ENCODE results near the gene TMEM185B.

The TMEM185B gene

DNA sequence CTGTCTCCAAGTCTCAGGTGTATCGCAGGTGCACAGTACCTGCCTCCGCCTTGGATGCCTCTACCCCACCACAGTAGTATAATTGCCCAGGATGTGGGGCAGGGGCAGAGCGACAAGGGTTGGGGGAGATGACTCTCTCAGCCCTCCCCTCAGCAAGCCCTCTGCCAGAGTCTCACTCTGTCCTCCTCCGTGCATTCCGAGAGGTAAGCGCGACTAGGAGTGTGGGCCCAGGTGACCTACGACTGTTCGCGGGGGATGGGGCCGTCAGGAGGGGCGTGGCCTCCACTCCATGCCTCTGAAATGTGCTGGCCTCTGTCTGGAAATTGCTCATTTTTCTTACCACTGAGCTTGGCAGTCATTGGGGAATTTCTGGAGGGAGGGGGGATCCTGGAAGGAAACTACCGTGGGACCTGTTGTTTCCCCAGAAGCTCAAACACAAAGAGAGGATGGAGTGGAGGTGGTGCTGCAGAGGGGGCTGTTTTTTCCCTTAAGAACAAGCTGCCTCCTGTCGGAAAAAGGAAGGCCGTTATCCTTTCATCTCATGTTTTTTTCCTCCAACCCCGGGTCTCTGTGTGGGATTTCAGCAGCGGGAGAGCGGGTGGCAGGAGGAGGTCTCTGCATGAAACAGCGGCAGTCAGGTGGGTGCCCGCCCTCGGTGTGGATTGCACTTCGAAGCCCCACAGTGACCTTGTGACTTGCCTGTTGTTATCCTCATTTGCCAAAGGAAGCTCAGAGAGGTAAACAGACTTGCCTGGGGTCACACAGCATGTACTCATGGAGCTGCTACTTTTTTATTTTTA lies 16.5 kb upstream of the TMEM185B start:
- H3K27me3 ChIP-seq (ENCODE audit: insufficient read depth, poor library complexity, severe bottlenecking) = no peaks in the 10 kb centered on the region
- DNase-seq (ENCODE audit: low read depth in 1 of 2, low spot score in 1 of 2) = no peak
- H3K27ac ChIP-seq (replicated peaks) = no peak overlapping the region
- TF ChIP-seq, protein P1, sequence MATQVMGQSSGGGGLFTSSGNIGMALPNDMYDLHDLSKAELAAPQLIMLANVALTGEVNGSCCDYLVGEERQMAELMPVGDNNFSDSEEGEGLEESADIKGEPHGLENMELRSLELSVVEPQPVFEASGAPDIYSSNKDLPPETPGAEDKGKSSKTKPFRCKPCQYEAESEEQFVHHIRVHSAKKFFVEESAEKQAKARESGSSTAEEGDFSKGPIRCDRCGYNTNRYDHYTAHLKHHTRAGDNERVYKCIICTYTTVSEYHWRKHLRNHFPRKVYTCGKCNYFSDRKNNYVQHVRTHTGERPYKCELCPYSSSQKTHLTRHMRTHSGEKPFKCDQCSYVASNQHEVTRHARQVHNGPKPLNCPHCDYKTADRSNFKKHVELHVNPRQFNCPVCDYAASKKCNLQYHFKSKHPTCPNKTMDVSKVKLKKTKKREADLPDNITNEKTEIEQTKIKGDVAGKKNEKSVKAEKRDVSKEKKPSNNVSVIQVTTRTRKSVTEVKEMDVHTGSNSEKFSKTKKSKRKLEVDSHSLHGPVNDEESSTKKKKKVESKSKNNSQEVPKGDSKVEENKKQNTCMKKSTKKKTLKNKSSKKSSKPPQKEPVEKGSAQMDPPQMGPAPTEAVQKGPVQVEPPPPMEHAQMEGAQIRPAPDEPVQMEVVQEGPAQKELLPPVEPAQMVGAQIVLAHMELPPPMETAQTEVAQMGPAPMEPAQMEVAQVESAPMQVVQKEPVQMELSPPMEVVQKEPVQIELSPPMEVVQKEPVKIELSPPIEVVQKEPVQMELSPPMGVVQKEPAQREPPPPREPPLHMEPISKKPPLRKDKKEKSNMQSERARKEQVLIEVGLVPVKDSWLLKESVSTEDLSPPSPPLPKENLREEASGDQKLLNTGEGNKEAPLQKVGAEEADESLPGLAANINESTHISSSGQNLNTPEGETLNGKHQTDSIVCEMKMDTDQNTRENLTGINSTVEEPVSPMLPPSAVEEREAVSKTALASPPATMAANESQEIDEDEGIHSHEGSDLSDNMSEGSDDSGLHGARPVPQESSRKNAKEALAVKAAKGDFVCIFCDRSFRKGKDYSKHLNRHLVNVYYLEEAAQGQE (IDR thresholded peaks at IDR 0.05; ENCODE audit: insufficient replicate concordance, low read depth) = no peak
- TF ChIP-seq SPI1 (IDR thresholded peaks at IDR 0.05; ENCODE audit: borderline replicate concordance, low read depth) = no peak
- TF ChIP-seq POLR2AphosphoS5 (IDR thresholded peaks at IDR 0.05; ENCODE audit: low read depth) = no peak
- no peak for TF ChIP-seq CTCF (IDR thresholded peaks at IDR 0.05; ENCODE audit: insufficient read depth, low read length)
- no peak for TF ChIP-seq GABPA (IDR thresholded peaks at IDR 0.05; ENCODE audit: low read depth)
- no peak overlapping the region for H3K4me3 ChIP-seq (replicated peaks; ENCODE audit: insufficient read depth, low read length)

DNA sequence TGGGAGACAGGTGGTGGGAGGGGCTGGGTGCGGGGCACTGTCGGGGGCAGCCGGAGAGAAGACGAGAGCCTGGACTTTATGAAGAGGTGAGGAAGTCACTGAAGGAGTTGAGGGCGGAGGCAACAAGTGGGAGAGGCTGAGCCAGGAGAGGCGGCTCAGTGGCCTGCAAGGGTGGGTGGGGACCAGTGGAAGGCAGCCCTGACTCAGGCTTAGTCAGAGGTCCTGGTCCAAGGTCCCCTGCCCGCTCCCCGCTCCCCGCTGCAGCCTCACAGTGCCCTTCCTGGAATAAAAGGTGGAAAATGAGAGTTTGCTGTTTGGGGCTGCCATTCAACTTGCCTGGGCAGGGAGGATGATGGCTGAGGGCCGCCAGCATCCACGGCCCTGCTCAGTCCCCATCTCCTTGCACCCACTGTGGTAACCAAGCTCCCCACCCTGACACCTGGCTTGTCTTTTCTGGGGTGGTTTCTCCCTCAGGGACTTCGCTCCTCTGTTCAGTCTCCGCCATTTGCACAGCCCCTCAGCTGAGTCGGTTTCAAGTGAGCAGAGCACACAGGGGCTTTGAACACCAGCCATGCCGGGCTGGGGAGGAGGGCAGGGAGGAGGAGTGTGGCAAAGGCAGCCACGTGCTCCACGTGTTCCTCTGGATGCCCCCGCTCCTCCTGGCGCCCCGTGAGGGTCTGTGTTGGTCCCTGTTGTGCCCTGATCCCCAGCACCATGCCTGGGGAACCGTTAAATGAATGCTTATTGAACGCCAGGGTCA lies 15.7 kb upstream of the TMEM185B start:
- Histone ChIP-seq H3K4me3 (replicated peaks; ENCODE audit: insufficient read depth, low read length) (no peak overlapping the region), H3K27me3 (ENCODE audit: insufficient read depth, poor library complexity, severe bottlenecking) (no peaks in the 10 kb centered on the region), H3K27ac (replicated peaks) (no peak overlapping the region)
- no peak for TF ChIP-seq POLR2AphosphoS5 (IDR thresholded peaks at IDR 0.05; ENCODE audit: low read depth)
- TF ChIP-seq GABPA (IDR thresholded peaks at IDR 0.05; ENCODE audit: low read depth) = no peak
- TF ChIP-seq SPI1 (IDR thresholded peaks at IDR 0.05; ENCODE audit: borderline replicate concordance, low read depth) = no peak
- TF ChIP-seq CTCF (IDR thresholded peaks at IDR 0.05; ENCODE audit: insufficient read depth, low read length) = no peak
- TF ChIP-seq, protein P1 (IDR thresholded peaks at IDR 0.05; ENCODE audit: insufficient replicate concordance, low read depth) = no peak
- no peak for DNase-seq (ENCODE audit: low read depth in 1 of 2, low spot score in 1 of 2)

GRCh38 chr2:120237491-120237902 lies 14.3 kb upstream of the TMEM185B start:
- Histone ChIP-seq H3K4me3 (replicated peaks; ENCODE audit: insufficient read depth, low read length) (no peak overlapping the region), H3K27me3 (ENCODE audit: insufficient read depth, poor library complexity, severe bottlenecking) (no peaks in the 10 kb centered on the region), H3K27ac (replicated peaks) (no peak overlapping the region)
- no peak for DNase-seq (ENCODE audit: low read depth in 1 of 2, low spot score in 1 of 2)
- TF ChIP-seq POLR2AphosphoS5 (IDR thresholded peaks at IDR 0.05; ENCODE audit: low read depth) = no peak
- TF ChIP-seq CTCF (IDR thresholded peaks at IDR 0.05; ENCODE audit: insufficient read depth, low read length) = no peak
- TF ChIP-seq, protein P1 (IDR thresholded peaks at IDR 0.05; ENCODE audit: insufficient replicate concordance, low read depth) = no peak
- no peak for TF ChIP-seq GABPA (IDR thresholded peaks at IDR 0.05; ENCODE audit: low read depth)
- no peak for TF ChIP-seq SPI1 (IDR thresholded peaks at IDR 0.05; ENCODE audit: borderline replicate concordance, low read depth)

Measured in HL-60 (cell line).